GM10847 (cell line): ENCODE data around the gene PHF2.

Source experiments
- POLR2A ChIP-seq: IDR thresholded peaks from 2 replicates; pipeline ENCODE4 v1.6.1; 2011; ENCODE audit not compliant: insufficient read length; ENCODE audit errors: extremely low read depth

Gene PHF2

GRCh38 chr9:93620881-93621820, 44.8 kb downstream of the PHF2 start:
- no peak for TF ChIP-seq POLR2A

GRCh38 chr9:93621922-93622321, 45.5 kb downstream of the PHF2 start:
- no peak for TF ChIP-seq POLR2A

- TF ChIP-seq POLR2A = no peak
Observed at GRCh38 chr9:93622691-93623090, 46.3 kb downstream of the PHF2 start.

- TF ChIP-seq POLR2A = no peak
Observed at GRCh38 chr9:93623753-93624152, 47.4 kb downstream of the PHF2 start.

- TF ChIP-seq POLR2A = no peak
Observed at GRCh38 chr9:93624431-93624834, 48.0 kb downstream of the PHF2 start.

- no peak for TF ChIP-seq POLR2A
Observed at GRCh38 chr9:93624977-93625376, 48.6 kb downstream of the PHF2 start.

GRCh38 chr9:93629920-93630319, 53.5 kb downstream of the PHF2 start:
- TF ChIP-seq POLR2A = no peak

- TF ChIP-seq POLR2A = no peak
Observed at GRCh38 chr9:93630806-93631411, 54.5 kb downstream of the PHF2 start.

- no peak for TF ChIP-seq POLR2A
Observed at GRCh38 chr9:93633492-93634221, 57.3 kb downstream of the PHF2 start.

GRCh38 chr9:93634311-93635185, 58.2 kb downstream of the PHF2 start:
- no peak for TF ChIP-seq POLR2A

GRCh38 chr9:93635186-93636107, 59.1 kb downstream of the PHF2 start:
- no peak for TF ChIP-seq POLR2A

GRCh38 chr9:93636172-93636661, 59.8 kb downstream of the PHF2 start:
- no peak for TF ChIP-seq POLR2A

GRCh38 chr9:93636667-93637066, 60.3 kb downstream of the PHF2 start:
- TF ChIP-seq POLR2A = no peak

GRCh38 chr9:93637886-93638285, 61.5 kb downstream of the PHF2 start:
- TF ChIP-seq POLR2A = no peak
